ENCODE results near the gene RCAN1. TPM values are rescaled to one million over a fixed set of nuclear protein-coding genes. Genes with fewer than 3 reads are reported as not detected.

Gene RCAN1
- total and polyA plus RNA-seq, 2 of the 13 experiments (the other 11 are each of a cell fraction or from before 2014, with no cell fraction given): 9.4 to 34.1 TPM

DNA sequence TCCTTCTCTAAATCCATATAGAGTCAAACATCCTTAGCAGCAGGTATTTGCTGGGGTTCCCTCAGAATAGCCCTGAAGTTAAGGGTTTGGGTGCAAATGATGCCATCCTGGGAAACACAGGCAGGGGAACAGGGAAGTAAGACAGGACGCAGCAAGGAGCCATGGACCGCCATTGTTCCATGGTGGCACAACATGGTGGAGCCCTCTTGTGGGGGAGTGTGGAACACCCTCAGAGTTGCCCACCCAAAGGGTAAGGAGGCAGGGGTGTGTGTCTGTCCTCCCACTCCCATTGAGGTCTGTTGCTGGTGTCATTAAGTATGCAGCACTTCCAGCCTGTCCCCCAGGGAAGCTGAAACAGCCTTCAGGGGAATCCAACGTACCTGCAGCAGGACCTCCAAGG lies 20.4 kb upstream of the RCAN1 start:
- POLR2A ChIA-PET: no interaction called here
- ATAC-seq (no peak), DNase-seq (ENCODE audit: low spot score) (no peak), FAIRE-seq (no peak)
- Histone ChIP-seq H3K27me3 (ENCODE audit: control insufficient read depth in 1 of 2, insufficient read depth in 2 of 2, low read length in 2 of 2) (peaks cover 0 to 11% of the 10 kb centered on the region in 2 experiments; a peak in 2 of 5 replicates), H3K4me3 (replicated peaks in 1 of 3; ENCODE audit: insufficient read depth in 1 of 3, low read depth in 2 of 3, low read length in 3 of 3) (no peak overlapping the region), H3K27ac (ENCODE audit: extremely low read length, insufficient read depth, low read length) (no peak overlapping the region), H3K4me1 (ENCODE audit: insufficient read depth, low read length) (no peaks in the 10 kb centered on the region), H4K20me1 (ENCODE audit: insufficient read depth, low read length) (no peaks in the 10 kb centered on the region), H3K79me2 (ENCODE audit: insufficient read depth, low read length) (no peaks in the 10 kb centered on the region), H2AFZ (ENCODE audit: low read length) (no peak overlapping the region), H3K9me3 (ENCODE audit: low read length) (no peaks in the 10 kb centered on the region), H3K9ac (ENCODE audit: insufficient read depth, low read depth, low read length) (no peak overlapping the region), H3K36me3 (replicated peaks in 1 of 2; ENCODE audit: control insufficient read depth in 1 of 2, insufficient read depth in 2 of 2, low read length in 2 of 2) (no peaks in the 10 kb centered on the region), H3K4me2 (ENCODE audit: low read depth, low read length) (no peak overlapping the region)
- intact Hi-C loops (cut with micrococcal nuclease; ENCODE audit: unreplicated experiment): no loop called here
- CTCF ChIA-PET (ENCODE audit: low intra/inter-chr PET ratio, low total read pairs): no interaction called here
- WGBS (ENCODE audit: low lambda C conversion rate): 59% methylated on average over 3 of the region's 3 CpGs
- TF ChIP-seq, protein P1, sequence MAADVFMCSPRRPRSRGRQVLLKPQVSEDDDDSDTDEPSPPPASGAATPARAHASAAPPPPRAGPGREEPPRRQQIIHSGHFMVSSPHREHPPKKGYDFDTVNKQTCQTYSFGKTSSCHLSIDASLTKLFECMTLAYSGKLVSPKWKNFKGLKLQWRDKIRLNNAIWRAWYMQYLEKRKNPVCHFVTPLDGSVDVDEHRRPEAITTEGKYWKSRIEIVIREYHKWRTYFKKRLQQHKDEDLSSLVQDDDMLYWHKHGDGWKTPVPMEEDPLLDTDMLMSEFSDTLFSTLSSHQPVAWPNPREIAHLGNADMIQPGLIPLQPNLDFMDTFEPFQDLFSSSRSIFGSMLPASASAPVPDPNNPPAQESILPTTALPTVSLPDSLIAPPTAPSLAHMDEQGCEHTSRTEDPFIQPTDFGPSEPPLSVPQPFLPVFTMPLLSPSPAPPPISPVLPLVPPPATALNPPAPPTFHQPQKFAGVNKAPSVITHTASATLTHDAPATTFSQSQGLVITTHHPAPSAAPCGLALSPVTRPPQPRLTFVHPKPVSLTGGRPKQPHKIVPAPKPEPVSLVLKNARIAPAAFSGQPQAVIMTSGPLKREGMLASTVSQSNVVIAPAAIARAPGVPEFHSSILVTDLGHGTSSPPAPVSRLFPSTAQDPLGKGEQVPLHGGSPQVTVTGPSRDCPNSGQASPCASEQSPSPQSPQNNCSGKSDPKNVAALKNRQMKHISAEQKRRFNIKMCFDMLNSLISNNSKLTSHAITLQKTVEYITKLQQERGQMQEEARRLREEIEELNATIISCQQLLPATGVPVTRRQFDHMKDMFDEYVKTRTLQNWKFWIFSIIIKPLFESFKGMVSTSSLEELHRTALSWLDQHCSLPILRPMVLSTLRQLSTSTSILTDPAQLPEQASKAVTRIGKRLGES (CRISPR knock-in tag; IDR thresholded peaks at IDR 0.05; ENCODE audit: borderline replicate concordance): no peak
- TF ChIP-seq, protein P2, sequence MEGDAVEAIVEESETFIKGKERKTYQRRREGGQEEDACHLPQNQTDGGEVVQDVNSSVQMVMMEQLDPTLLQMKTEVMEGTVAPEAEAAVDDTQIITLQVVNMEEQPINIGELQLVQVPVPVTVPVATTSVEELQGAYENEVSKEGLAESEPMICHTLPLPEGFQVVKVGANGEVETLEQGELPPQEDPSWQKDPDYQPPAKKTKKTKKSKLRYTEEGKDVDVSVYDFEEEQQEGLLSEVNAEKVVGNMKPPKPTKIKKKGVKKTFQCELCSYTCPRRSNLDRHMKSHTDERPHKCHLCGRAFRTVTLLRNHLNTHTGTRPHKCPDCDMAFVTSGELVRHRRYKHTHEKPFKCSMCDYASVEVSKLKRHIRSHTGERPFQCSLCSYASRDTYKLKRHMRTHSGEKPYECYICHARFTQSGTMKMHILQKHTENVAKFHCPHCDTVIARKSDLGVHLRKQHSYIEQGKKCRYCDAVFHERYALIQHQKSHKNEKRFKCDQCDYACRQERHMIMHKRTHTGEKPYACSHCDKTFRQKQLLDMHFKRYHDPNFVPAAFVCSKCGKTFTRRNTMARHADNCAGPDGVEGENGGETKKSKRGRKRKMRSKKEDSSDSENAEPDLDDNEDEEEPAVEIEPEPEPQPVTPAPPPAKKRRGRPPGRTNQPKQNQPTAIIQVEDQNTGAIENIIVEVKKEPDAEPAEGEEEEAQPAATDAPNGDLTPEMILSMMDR (CRISPR knock-in tag; IDR thresholded peaks at IDR 0.05): peak; percentile 45
- in situ Hi-C loops (cut with HindIII; ENCODE audit: extremely low pct_ligation_motif_present, low pct_unique_long_range_greater_than_20kb): no loop called here
- no TSS peak for BruUV-seq (replicated peaks)

DNA sequence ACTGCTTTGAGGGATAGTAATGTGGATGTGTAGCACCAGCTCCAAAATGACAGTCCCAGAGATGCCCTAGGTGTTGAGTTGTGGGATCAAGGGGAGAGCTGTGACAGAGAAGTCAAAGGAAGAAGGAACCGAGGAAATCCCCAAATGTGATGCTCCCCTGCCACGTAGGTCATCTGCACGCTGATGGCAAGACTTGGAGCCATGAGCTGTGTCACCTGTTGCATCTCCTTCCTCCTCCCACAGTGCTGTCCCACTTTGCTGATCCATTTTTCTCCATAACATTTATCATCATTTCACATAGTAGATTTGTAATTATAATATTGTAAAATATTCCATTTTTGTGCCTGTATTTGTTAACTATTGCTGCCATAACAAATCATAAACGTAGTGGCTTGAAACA lies 17.6 kb upstream of the RCAN1 start:
- intact Hi-C loops (cut with micrococcal nuclease; ENCODE audit: unreplicated experiment): no loop called here
- FAIRE-seq (no peak), DNase-seq (ENCODE audit: low spot score) (no peak), ATAC-seq (no peak)
- H3K27ac ChIP-seq (ENCODE audit: extremely low read length, insufficient read depth, low read length): no peak overlapping the region
- H3K4me3 ChIP-seq (replicated peaks in 1 of 3; ENCODE audit: insufficient read depth in 1 of 3, low read depth in 2 of 3, low read length in 3 of 3): no peak overlapping the region
- no peak overlapping the region for H2AFZ ChIP-seq (ENCODE audit: low read length)
- H3K9ac ChIP-seq (ENCODE audit: insufficient read depth, low read depth, low read length): no peak overlapping the region
- H3K27me3 ChIP-seq (ENCODE audit: control insufficient read depth in 1 of 2, insufficient read depth in 2 of 2, low read length in 2 of 2): peaks cover 0 to 11% of the 10 kb centered on the region in 2 experiments; a peak in 2 of 5 replicates
- CTCF ChIA-PET (ENCODE audit: low intra/inter-chr PET ratio, low total read pairs): no interaction called here
- POLR2A ChIA-PET: no interaction called here
- H4K20me1 ChIP-seq (ENCODE audit: insufficient read depth, low read length): no peaks in the 10 kb centered on the region
- in situ Hi-C loops (cut with HindIII; ENCODE audit: extremely low pct_ligation_motif_present, low pct_unique_long_range_greater_than_20kb): no loop called here
- no peaks in the 10 kb centered on the region for H3K36me3 ChIP-seq (replicated peaks in 1 of 2; ENCODE audit: control insufficient read depth in 1 of 2, insufficient read depth in 2 of 2, low read length in 2 of 2)
- TF ChIP-seq CENPT (CRISPR knock-in tag; IDR thresholded peaks at IDR 0.05; ENCODE audit: low read depth) (no peak), KAT8 (CRISPR knock-in tag; IDR thresholded peaks at IDR 0.05) (no peak), NFKBIZ (CRISPR knock-in tag; IDR thresholded peaks at IDR 0.05) (no peak)
- TF ChIP-seq, protein P3, sequence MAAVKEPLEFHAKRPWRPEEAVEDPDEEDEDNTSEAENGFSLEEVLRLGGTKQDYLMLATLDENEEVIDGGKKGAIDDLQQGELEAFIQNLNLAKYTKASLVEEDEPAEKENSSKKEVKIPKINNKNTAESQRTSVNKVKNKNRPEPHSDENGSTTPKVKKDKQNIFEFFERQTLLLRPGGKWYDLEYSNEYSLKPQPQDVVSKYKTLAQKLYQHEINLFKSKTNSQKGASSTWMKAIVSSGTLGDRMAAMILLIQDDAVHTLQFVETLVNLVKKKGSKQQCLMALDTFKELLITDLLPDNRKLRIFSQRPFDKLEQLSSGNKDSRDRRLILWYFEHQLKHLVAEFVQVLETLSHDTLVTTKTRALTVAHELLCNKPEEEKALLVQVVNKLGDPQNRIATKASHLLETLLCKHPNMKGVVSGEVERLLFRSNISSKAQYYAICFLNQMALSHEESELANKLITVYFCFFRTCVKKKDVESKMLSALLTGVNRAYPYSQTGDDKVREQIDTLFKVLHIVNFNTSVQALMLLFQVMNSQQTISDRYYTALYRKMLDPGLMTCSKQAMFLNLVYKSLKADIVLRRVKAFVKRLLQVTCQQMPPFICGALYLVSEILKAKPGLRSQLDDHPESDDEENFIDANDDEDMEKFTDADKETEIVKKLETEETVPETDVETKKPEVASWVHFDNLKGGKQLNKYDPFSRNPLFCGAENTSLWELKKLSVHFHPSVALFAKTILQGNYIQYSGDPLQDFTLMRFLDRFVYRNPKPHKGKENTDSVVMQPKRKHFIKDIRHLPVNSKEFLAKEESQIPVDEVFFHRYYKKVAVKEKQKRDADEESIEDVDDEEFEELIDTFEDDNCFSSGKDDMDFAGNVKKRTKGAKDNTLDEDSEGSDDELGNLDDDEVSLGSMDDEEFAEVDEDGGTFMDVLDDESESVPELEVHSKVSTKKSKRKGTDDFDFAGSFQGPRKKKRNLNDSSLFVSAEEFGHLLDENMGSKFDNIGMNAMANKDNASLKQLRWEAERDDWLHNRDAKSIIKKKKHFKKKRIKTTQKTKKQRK (IDR thresholded peaks at IDR 0.05; ENCODE audit: low read length): no peak
- H3K4me1 ChIP-seq (ENCODE audit: insufficient read depth, low read length): no peaks in the 10 kb centered on the region
- H3K9me3 ChIP-seq (ENCODE audit: low read length): no peaks in the 10 kb centered on the region
- no peaks in the 10 kb centered on the region for H3K79me2 ChIP-seq (ENCODE audit: insufficient read depth, low read length)
- 5% methylated on average over 4 of the region's 4 CpGs for WGBS (ENCODE audit: low lambda C conversion rate)
- H3K4me2 ChIP-seq (ENCODE audit: low read depth, low read length): no peak overlapping the region
- no TSS peak for BruUV-seq (replicated peaks)

Data from HepG2 (cell line).